ENCODE results near the gene PPM1A.
A peak's percentile ranks its signal among the peaks of the same experiment; 100 is the strongest.

PPM1A gene

DNA sequence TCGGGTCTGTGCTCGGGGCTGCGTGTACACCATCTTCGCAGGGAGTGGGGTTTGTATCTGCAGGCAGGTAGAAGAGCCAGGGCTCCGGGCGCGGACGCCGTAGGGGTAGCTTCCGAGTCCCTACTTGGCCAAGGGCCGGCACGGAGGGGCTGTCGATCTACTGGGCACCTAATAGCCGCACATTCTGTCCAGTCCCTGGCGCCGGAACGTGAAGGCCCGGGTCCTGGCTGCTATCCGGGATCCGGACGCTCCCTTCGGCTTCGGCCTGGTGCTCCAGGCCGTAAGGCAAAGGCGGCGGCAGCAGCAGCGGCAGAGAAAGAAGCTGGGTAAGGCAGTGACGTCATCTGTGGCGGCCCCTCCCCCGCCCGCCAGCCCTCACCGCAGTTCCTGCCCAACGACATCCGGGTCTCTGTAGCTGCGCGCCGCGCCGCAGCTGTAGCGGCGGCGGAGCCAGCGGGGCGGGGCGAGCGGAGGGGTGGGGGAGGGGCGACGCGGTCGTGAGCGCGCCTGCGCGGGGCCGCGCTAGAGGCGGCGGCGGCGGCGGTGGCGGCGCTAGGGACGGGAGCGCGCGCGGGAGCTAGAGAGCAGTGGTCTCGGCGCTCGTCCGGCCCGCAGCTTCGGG is at the start of gene PPM1A:
TSS of gene PPM1A (plus strand) at position 525 of the 622 bp plus-strand sequence. CDS start 33,483 bp downstream, outside the sequence.
- peak; percentile 80 for DNase-seq (ENCODE audit: low read depth, low spot score)

DNA sequence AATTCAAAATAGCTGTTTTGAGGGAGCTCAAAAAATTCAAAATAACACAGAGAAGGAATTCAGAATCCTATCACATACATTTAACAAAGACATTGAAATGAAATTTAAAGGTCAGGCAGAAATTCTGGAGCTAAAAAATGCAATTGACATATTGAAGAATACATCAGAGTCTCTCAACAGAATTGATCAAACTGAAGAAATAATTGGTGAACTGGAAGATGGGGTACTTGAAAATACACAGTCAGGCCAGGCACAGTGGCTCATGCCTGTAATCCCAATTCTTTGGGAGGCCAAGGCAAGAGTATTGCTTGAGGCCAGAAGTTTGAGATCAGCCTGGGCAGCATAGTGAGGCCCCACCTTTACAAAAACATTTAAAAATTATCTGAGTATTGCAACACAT is 49.7 kb upstream of the PPM1A start:
- no peak for DNase-seq (ENCODE audit: low read depth, low spot score)

DNA sequence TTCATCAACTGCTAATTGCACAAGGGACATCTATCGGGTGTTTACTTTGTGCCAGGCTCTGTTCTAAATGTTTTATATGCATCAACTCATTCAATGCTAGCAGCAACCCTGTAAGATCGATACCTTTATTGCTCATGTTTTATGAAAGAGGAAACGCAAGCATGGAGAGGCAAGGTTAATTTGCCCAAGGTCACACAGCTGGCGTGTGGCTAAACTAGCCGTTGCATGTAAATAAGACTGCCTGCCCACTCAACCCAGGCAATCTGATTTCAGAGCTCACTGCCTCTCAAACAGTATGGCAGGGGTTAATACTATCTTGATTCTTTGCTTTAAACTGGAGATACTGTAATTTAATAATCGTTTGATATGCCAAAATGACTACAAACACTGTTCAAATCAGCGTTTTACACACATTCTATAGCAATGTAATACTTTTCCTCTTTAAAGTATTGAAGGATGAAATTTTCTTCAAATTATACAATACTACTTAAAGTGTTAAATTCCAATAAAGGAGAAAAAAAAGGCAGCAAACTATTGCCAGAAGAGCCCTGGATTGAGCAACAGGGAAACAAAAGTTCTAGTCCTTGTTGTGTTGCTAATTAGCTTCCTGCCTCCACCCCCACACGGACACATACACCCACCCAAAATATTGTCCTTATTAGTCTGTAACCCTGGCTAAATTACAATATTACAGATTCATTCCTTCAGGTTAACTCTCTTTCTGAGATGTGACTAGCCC is 44.7 kb upstream of the PPM1A start:
- no peak for DNase-seq (ENCODE audit: low read depth, low spot score)

- peak; percentile 25 for DNase-seq (ENCODE audit: low read depth, low spot score)
Observed at GRCh38 chr14:60204843-60205774, 43.9 kb upstream of the PPM1A start.

DNA sequence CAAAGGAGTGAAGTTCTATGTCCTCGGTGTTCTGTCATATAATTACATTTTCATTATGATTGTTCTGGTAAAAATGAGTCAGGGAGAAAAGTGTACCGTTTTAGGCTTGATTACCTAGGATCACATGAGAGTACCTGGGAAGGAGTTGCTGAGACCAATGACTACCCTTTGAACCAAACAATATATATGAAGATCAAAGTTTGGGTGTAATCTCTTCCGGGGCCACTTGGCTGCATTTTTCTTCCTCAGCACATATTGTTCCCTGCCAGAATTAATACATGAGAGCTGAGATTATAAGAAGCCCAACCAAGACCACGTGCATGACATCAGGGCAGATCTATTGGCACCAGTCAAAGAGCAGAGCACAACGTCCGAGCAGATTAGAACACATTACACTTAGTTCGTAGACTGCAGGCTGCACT is 42.8 kb upstream of the PPM1A start:
- no peak for DNase-seq (ENCODE audit: low read depth, low spot score)

DNA sequence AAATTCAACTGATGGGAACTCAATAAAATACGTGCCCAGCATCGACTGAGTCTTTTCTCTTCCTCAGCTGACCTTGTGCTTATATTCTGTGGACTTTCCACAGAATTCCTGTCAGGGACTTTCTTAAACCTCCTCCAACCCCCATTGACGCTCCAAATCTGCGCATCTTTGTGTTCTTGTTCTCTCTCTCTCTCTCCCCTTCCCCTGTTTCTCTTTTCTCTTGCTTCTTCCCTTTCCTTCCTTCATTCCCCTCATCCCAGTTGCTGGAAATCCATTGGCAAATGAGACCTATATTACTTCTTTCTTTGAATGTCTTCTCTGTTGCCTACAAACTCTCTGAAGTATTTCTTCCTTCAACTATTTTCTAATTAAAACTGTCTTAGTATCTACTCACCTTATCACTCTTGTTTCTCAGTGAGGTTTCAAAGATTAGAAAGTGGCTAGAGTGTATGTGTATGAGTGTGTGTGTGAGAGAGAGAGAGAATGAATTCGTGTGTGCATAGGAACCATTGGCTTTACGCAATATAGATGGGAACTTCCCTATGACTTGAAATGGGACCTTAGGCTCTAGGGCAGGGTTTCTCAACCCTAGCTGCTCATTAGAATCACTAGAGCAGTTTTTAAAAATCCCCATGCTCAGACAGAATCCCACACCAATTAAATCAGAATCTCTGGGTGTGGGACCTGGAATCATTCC is 42.0 kb upstream of the PPM1A start:
- no peak for DNase-seq (ENCODE audit: low read depth, low spot score)

GRCh38 chr14:60210703-60211102 is 38.3 kb upstream of the PPM1A start:
- no peak for DNase-seq (ENCODE audit: low read depth, low spot score)

GRCh38 chr14:60211153-60211552 is 37.9 kb upstream of the PPM1A start:
- no peak for DNase-seq (ENCODE audit: low read depth, low spot score)

DNA sequence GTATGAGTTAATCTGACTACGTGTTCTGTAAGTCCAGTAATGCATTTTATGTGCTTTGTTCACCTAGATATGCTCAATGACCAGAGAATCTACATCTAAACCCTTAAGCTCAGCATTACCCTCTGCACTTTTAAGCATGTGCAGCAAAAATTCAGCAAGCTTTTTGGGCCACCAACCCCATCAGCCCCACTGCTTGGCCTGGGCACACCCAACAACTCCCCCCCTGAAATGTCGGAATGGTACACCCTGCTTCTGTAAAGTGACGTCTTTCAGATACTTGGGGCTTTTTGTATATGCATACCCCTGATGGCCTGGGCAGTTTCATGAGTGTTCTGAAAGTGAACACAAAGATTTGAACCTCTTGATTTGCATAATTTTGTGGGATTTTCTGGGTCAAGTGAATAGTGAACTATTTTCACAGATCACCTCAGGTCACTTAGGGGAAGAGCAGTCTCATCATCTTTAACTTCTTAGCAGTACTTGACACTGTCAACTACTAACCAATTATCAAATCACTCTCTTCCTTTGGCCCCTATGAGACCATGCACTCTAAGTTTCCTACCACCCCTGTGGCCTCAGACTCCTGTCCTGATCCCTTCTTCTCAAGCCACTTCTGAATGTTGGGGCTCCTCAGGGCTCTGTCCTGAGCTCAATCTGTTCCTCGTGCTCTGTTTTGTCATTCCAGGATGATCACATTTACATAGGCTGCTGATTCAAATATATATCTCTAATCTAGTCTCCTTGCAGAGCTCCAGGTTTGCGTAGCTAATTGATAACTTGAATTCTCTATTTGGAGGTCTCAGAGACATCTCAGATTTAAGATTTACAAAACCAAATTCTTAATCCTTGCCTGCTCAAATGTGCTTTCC is 36.3 kb upstream of the PPM1A start:
- DNase-seq (ENCODE audit: low read depth, low spot score): no peak

DNA sequence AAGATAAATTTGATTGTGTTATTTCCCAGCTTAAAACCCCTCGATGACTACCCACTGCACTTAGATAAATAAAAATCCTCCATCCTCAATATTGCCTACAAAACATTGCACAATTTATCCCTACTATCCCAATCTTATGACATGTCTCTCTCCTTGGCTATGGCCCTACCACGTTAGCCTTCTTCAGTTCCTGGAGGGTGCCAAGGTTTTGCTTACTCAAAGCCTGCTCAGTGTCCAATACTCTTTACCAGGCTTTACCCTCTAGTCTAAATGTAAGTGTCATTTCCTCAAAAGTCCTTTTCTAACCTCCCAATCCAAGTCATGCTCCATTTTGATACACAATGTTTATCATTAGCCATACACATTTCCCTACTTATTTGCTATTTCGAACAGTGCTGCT is 35.0 kb upstream of the PPM1A start:
- DNase-seq (ENCODE audit: low read depth, low spot score): no peak

GRCh38 chr14:60214415-60215126 is 34.5 kb upstream of the PPM1A start:
- DNase-seq (ENCODE audit: low read depth, low spot score): no peak

DNA sequence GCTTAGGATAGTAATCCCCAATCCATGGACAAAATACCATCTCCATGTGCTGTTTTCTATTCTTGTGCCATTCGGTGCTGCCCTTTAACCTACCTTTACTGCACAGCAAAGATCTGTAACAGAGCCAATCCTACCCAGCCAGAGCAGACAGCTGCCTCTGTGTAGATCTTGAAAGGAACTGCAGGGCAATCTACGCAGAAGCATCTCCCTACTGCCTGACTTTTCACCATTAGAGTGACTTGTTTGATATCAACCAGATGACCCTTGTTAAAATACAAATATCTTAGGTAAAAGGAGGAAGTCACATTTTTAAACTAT is 33.9 kb upstream of the PPM1A start:
- no peak for DNase-seq (ENCODE audit: low read depth, low spot score)

GRCh38 chr14:60215520-60216420 is 33.3 kb upstream of the PPM1A start:
- DNase-seq (ENCODE audit: low read depth, low spot score): no peak

GRCh38 chr14:60217713-60218112 is 31.3 kb upstream of the PPM1A start:
- no peak for DNase-seq (ENCODE audit: low read depth, low spot score)

GRCh38 chr14:60220084-60220483 is 28.9 kb upstream of the PPM1A start:
- DNase-seq (ENCODE audit: low read depth, low spot score): no peak

- no peak for DNase-seq (ENCODE audit: low read depth, low spot score)
Observed at GRCh38 chr14:60220917-60221316, 28.1 kb upstream of the PPM1A start.

GRCh38 chr14:60221457-60221856 is 27.6 kb upstream of the PPM1A start:
- DNase-seq (ENCODE audit: low read depth, low spot score): no peak

GRCh38 chr14:60222820-60223219 is 26.2 kb upstream of the PPM1A start:
- no peak for DNase-seq (ENCODE audit: low read depth, low spot score)

DNA sequence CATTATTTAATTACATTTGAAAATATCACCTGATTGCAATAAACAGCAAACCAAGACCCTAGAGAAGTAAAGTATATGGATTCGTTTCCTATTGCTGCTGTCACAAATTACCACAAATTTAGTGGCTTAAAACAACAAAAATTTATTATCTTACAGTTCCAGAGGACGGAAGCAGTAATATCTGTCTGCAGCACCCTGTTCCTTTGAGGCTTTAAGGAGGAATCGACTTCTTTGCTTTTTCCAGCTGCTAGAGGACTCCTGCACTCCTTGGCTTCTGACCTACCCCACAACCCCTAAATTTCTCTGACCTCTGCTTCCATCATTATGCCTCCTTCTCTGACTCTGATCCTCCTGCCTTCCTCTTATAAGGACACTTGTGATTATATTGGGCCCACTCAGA is 23.8 kb upstream of the PPM1A start:
- DNase-seq (ENCODE audit: low read depth, low spot score): no peak

Data from iPS DF 19.7 (cell line).